ENCODE results near the gene FMN2. TPM values are rescaled to one million over a fixed set of nuclear protein-coding genes. Genes with fewer than 3 reads are reported as not detected.
A peak's percentile ranks its signal among the peaks of the same experiment; 100 is the strongest.

Gene FMN2
- total RNA-seq, 3 donors from 2014 or later, result 0.96 to 30.4 (median 3.5) TPM

GRCh38 chr1:240349695-240350094 lies 258.0 kb downstream of the FMN2 start:
- TF ChIP-seq CTCF (IDR thresholded peaks at IDR 0.05), result no peak
- H3K36me3 ChIP-seq (ENCODE audit: low read depth), result no peaks in the 10 kb centered on the region
- intact Hi-C loops (cut with DNase I, micrococcal nuclease), result no loop called here
- H3K9me3 ChIP-seq, result no peaks in the 10 kb centered on the region
- H3K4me1 ChIP-seq (ENCODE audit: low read depth), result no peaks in the 10 kb centered on the region
- no peak for DNase-seq
- H3K4me3 ChIP-seq, result no peak overlapping the region
- no peak for ATAC-seq

GRCh38 chr1:240350910-240351331 lies 259.2 kb downstream of the FMN2 start:
- DNase-seq (no peak), ATAC-seq (no peak)
- Histone ChIP-seq H3K36me3 (ENCODE audit: low read depth) (no peaks in the 10 kb centered on the region), H3K9me3 (no peaks in the 10 kb centered on the region), H3K4me3 (no peak overlapping the region), H3K4me1 (ENCODE audit: low read depth) (no peaks in the 10 kb centered on the region)
- TF ChIP-seq CTCF (IDR thresholded peaks at IDR 0.05), result no peak
- intact Hi-C loops (cut with DNase I, micrococcal nuclease), result no loop called here

GRCh38 chr1:240351690-240352089 lies 260.0 kb downstream of the FMN2 start:
- TF ChIP-seq CTCF (IDR thresholded peaks at IDR 0.05), result no peak
- Histone ChIP-seq H3K4me3 (no peak overlapping the region), H3K9me3 (no peaks in the 10 kb centered on the region), H3K36me3 (ENCODE audit: low read depth) (no peaks in the 10 kb centered on the region), H3K4me1 (ENCODE audit: low read depth) (no peaks in the 10 kb centered on the region)
- intact Hi-C loops (cut with DNase I, micrococcal nuclease), result no loop called here
- no peak for DNase-seq
- ATAC-seq, result no peak

GRCh38 chr1:240352769-240353168 lies 261.1 kb downstream of the FMN2 start:
- no peaks in the 10 kb centered on the region for H3K36me3 ChIP-seq (ENCODE audit: low read depth)
- no peaks in the 10 kb centered on the region for H3K4me1 ChIP-seq (ENCODE audit: low read depth)
- intact Hi-C loops (cut with DNase I, micrococcal nuclease), result no loop called here
- peak; percentile 72 for ATAC-seq
- TF ChIP-seq CTCF (IDR thresholded peaks at IDR 0.05), result no peak
- H3K4me3 ChIP-seq, result no peak overlapping the region
- no peaks in the 10 kb centered on the region for H3K9me3 ChIP-seq
- DNase-seq, result no peak

GRCh38 chr1:240356568-240356967 lies 264.9 kb downstream of the FMN2 start:
- intact Hi-C loops (cut with DNase I, micrococcal nuclease), result no loop called here
- Histone ChIP-seq H3K4me1 (ENCODE audit: low read depth) (no peaks in the 10 kb centered on the region), H3K36me3 (ENCODE audit: low read depth) (no peaks in the 10 kb centered on the region), H3K4me3 (no peak overlapping the region), H3K9me3 (no peaks in the 10 kb centered on the region)
- no peak for TF ChIP-seq CTCF (IDR thresholded peaks at IDR 0.05)
- DNase-seq (no peak), ATAC-seq (no peak)

GRCh38 chr1:240362046-240362445 lies 270.4 kb downstream of the FMN2 start:
- DNase-seq, result no peak
- Histone ChIP-seq H3K4me3 (no peak overlapping the region), H3K4me1 (ENCODE audit: low read depth) (no peaks in the 10 kb centered on the region), H3K9me3 (no peaks in the 10 kb centered on the region), H3K36me3 (ENCODE audit: low read depth) (no peaks in the 10 kb centered on the region)
- intact Hi-C loops (cut with DNase I, micrococcal nuclease), result no loop called here
- no peak for TF ChIP-seq CTCF (IDR thresholded peaks at IDR 0.05)
- no peak for ATAC-seq
